Measurements from ENCODE around the gene SRGAP3. TPM values are rescaled to one million over a fixed set of nuclear protein-coding genes. Genes with fewer than 3 reads are reported as not detected.

Gene SRGAP3
- polyA plus RNA-seq, 10 donors, result 15.9 to 27.4 (median 20.7) TPM

- DNase-seq, result no peak
Observed at GRCh38 chr3:9061634-9062033, 187.8 kb downstream of the SRGAP3 start.

- DNase-seq, result no peak
Observed at GRCh38 chr3:9059489-9060400, 189.7 kb downstream of the SRGAP3 start.

GRCh38 chr3:9056581-9056980, 192.9 kb downstream of the SRGAP3 start:
- DNase-seq, result no peak

- no peak for DNase-seq
Observed at GRCh38 chr3:9047452-9048346, 201.7 kb downstream of the SRGAP3 start.

GRCh38 chr3:9045371-9045770, 204.1 kb downstream of the SRGAP3 start:
- no peak for DNase-seq

GRCh38 chr3:9043063-9043462, 206.4 kb downstream of the SRGAP3 start:
- no peak for DNase-seq

GRCh38 chr3:9041626-9042025, 207.8 kb downstream of the SRGAP3 start:
- no peak for DNase-seq

GRCh38 chr3:9040996-9041395, 208.4 kb downstream of the SRGAP3 start:
- no peak for DNase-seq

- DNase-seq, result peak in 1 of 3 donors; percentile 77
Observed at GRCh38 chr3:9037144-9037711, 212.2 kb downstream of the SRGAP3 start.

GRCh38 chr3:9036404-9037131, 212.9 kb downstream of the SRGAP3 start:
- peak; percentile 67 to 92 (median 78) for DNase-seq

GRCh38 chr3:9035961-9036360, 213.5 kb downstream of the SRGAP3 start:
- no peak for DNase-seq

- DNase-seq, result no peak
Observed at GRCh38 chr3:9035473-9035872, 214.0 kb downstream of the SRGAP3 start.

GRCh38 chr3:9033867-9034266, 215.6 kb downstream of the SRGAP3 start:
- no peak for DNase-seq

GRCh38 chr3:9032231-9032777, 217.1 kb downstream of the SRGAP3 start:
- no peak for DNase-seq

- no peak for DNase-seq
Observed at GRCh38 chr3:9030034-9030433, 219.4 kb downstream of the SRGAP3 start.

GRCh38 chr3:9028134-9028533, 221.3 kb downstream of the SRGAP3 start:
- peak; percentile 69 to 85 (median 82) for DNase-seq

- peak; percentile 66 to 90 (median 79) for DNase-seq
Observed at GRCh38 chr3:9026320-9027045, 223.0 kb downstream of the SRGAP3 start.

GRCh38 chr3:9024341-9024740, 225.1 kb downstream of the SRGAP3 start:
- DNase-seq, result no peak

GRCh38 chr3:9023226-9023590, 226.2 kb downstream of the SRGAP3 start:
- no peak for DNase-seq

Data from muscle of back (tissue), 11 donors.